ENCODE results near the gene FNDC8. TPM values are rescaled to one million over a fixed set of nuclear protein-coding genes. Genes with fewer than 3 reads are reported as not detected.
"Not testable (repeated sequence)": the region's sequence is repeated elsewhere in the genome, so short reads cannot be mapped to it uniquely, and the experiment has no call there.

Gene FNDC8
- total RNA-seq, 1 donor from 2014 or later = not detected

DNA sequence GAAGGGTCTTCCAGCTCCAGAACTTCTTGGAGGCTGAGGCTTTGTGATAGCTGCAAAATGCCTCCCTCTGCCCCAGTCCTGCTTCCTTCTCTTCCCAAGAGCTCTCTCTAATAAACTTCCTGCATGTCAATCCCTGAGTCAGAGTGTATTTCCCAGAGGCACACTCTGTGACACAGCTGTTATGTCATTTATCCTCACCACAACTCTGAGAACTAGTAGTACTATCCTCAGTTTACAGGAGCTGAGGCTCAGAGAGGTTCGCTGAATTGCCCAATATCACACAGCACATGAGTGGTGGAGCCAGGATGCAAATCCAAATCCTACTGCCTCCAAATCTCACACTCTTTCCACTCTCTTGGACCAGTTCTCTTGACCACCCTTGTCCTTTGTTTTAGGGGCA is 46.3 kb downstream of the FNDC8 start:
- Histone ChIP-seq H3K36me3 (no peaks in the 10 kb centered on the region), H3K27ac (no peak overlapping the region), H3K4me1 (peaks cover 11% of the 10 kb centered on the region), H3K9me3 (no peaks in the 10 kb centered on the region), H3K27me3 (ENCODE audit: low read depth) (no peaks in the 10 kb centered on the region), H3K4me3 (no peak overlapping the region)
- intact Hi-C loops (cut with DNase I) = no loop called here
- TF ChIP-seq, protein P1, sequence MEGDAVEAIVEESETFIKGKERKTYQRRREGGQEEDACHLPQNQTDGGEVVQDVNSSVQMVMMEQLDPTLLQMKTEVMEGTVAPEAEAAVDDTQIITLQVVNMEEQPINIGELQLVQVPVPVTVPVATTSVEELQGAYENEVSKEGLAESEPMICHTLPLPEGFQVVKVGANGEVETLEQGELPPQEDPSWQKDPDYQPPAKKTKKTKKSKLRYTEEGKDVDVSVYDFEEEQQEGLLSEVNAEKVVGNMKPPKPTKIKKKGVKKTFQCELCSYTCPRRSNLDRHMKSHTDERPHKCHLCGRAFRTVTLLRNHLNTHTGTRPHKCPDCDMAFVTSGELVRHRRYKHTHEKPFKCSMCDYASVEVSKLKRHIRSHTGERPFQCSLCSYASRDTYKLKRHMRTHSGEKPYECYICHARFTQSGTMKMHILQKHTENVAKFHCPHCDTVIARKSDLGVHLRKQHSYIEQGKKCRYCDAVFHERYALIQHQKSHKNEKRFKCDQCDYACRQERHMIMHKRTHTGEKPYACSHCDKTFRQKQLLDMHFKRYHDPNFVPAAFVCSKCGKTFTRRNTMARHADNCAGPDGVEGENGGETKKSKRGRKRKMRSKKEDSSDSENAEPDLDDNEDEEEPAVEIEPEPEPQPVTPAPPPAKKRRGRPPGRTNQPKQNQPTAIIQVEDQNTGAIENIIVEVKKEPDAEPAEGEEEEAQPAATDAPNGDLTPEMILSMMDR (IDR thresholded peaks at IDR 0.05) = no peak
- DNase-seq (no peak), ATAC-seq (no peak)

DNA sequence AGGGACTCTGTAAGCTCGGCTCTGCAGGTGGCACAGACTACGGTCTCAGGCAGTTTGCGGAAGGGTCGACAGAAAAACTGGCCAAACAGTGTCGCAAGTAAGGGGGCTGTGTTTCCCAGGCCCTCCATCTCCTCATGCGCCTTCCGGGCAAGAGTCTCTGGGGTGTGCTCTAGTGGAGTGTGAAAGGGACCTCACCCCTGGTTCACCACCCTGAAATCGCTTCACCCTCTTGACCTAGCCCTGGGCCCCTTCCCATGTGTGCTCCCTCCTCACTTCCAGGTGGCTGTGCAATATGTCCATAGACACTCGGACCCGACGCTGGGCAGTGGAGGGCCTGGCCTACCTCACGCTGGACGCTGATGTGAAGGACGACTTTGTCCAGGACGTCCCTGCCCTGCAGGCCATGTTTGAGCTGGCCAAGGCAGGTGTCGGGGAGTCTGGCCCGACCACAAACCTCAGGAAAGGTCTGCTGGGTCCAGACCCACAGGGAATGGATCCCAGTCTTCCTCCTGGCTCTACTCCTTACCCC is 48.5 kb downstream of the FNDC8 start:
- ATAC-seq = peak in 1 of 2 donors; percentile 6
- Histone ChIP-seq H3K4me3 (no peak overlapping the region), H3K36me3 (no peaks in the 10 kb centered on the region), H3K27me3 (ENCODE audit: low read depth) (no peaks in the 10 kb centered on the region), H3K9me3 (no peaks in the 10 kb centered on the region), H3K4me1 (peaks cover 11% of the 10 kb centered on the region), H3K27ac (no peak overlapping the region)
- intact Hi-C loops (cut with DNase I) = no loop called here
- TF ChIP-seq, protein P1 (IDR thresholded peaks at IDR 0.05) = no peak
- DNase-seq = no peak

DNA sequence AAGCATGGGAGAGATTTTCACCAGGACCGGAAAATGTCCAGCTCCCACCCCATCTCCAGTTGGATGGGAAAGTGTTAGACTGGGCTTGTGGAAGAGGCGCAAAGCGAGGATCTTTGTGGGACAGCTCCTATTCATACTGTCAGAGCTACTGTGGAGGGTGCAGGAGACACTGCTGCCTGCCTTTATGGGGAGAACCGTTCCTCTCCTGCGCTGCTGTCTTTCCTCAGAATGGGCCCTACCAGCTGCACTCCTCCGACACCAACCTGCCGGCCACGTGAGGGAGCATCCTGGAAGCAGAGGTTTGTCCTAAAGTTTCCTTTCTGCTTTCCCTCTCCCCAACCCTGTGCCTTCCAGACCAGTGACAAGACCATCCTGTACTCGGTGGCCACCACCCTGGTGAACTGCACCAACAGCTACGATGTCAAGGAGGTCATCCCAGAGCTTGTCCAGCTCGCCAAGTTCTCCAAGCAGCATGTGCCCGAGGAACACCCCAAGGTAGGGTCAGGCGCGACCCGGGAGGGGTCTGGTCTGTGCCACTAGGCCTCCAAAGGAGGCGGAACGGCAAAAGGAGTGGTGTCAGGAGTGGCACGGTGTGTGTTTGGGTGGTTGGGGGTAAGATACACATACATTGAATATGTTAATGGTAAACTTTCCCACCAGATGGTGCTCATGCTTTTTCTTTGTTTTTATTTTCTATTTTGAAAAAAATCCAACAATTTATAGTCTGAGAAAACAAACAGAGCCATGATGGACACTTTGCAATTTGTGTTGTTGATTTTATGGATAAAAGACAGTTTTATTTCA is 49.8 kb downstream of the FNDC8 start:
- no peak for DNase-seq
- H3K4me3 ChIP-seq = no peak overlapping the region
- no peaks in the 10 kb centered on the region for H3K36me3 ChIP-seq
- H3K27me3 ChIP-seq (ENCODE audit: low read depth) = no peaks in the 10 kb centered on the region
- TF ChIP-seq, protein P1 (IDR thresholded peaks at IDR 0.05) = peak; percentile 42
- peak in 1 of 2 donors; percentile 31 for ATAC-seq
- H3K27ac ChIP-seq = no peak overlapping the region
- intact Hi-C loops (cut with DNase I) = no loop called here
- no peaks in the 10 kb centered on the region for H3K9me3 ChIP-seq
- H3K4me1 ChIP-seq = peaks cover 11% of the 10 kb centered on the region

DNA sequence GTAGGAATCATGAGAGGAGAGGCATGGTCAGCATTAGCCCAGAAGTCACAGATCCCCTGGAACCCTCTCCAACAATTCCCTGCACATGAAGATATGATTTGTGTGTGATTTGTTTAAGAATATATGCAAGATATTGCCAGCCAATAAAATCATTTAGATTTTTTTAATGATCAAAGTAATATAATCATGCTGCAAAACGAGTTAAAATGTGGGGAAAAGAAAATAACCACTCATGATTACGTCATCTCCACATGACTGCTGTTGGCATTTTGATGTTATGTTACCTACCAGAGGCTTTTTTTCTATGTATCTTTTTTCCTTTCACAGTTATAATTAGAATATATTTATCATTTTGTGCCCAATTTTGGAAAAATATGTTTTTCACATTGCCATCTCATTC is 50.4 kb downstream of the FNDC8 start:
- ATAC-seq = no peak
- H3K36me3 ChIP-seq = no peaks in the 10 kb centered on the region
- H3K9me3 ChIP-seq = no peaks in the 10 kb centered on the region
- no peak overlapping the region for H3K27ac ChIP-seq
- intact Hi-C loops (cut with DNase I) = no loop called here
- TF ChIP-seq, protein P1 (IDR thresholded peaks at IDR 0.05) = no peak
- DNase-seq = no peak
- no peak overlapping the region for H3K4me3 ChIP-seq
- no peaks in the 10 kb centered on the region for H3K27me3 ChIP-seq (ENCODE audit: low read depth)
- H3K4me1 ChIP-seq = peaks cover 11% of the 10 kb centered on the region

DNA sequence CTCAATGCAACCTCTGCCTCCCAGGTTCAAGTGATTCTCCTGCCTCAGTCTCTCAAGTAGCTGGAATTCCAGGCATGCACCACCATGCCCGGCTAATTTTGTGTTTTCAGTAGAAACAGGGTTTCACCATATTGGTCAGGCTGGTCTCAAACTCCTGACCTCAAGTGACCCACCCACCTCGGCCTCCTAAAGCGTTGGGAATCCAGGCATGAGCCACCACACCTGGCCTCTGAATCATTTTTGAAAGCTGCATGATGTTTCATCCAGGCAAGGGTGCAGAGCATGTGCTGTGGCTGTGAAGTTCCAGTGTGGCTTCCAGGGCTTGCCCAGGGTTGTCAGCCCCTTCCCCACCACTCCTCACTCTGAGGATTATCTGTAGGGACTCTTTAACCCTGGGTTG is 50.9 kb downstream of the FNDC8 start:
- H3K36me3 ChIP-seq; DNase-seq; intact Hi-C loops (cut with DNase I); ATAC-seq; H3K27me3 ChIP-seq (ENCODE audit: low read depth); H3K4me3 ChIP-seq; H3K9me3 ChIP-seq; H3K27ac ChIP-seq: not testable (repeated sequence)
- peaks cover 11% of the 10 kb centered on the region for H3K4me1 ChIP-seq

DNA sequence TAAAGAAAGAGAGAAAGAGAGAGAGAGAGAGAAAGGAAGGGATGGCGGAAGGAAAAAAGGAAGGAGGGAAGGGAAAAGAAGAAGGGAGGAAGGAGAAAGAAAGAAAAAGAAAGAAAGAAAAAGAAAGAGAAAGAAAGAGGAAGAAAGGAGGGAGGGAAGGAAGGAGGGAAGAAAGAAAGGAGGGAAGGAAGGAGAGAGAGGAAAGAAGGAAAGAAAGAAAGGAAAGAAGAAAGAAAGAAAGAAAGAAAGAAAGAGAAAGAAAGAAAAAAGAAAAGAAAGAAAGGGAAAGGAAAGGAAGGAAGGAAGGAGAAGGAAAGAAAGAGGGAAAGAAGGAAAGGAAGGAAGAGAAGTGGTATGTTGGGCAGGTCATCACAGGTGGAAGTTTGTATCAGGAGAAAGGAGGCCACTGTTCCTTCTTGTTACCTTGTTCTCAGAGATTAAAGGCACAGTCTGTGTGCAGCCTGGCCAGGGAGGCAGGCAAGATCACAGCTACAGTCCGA is 53.5 kb downstream of the FNDC8 start:
- Histone ChIP-seq H3K4me1 (peaks cover 11% of the 10 kb centered on the region), H3K36me3 (no peaks in the 10 kb centered on the region), H3K27ac (no peak overlapping the region), H3K27me3 (ENCODE audit: low read depth) (no peaks in the 10 kb centered on the region), H3K9me3 (no peaks in the 10 kb centered on the region), H3K4me3 (no peak overlapping the region)
- ATAC-seq (no peak), DNase-seq (no peak)
- intact Hi-C loops (cut with DNase I) = no loop called here
- TF ChIP-seq, protein P1 (IDR thresholded peaks at IDR 0.05) = no peak
